OCI-LY1 (cell line): ENCODE measurements around the gene SLC5A5.

ENCODE experiments used
- H2AFZ ChIP-seq: fragments of 200-600 bp; sonication (generic), shearing (Covaris generic); 2 replicates; pipeline ENCODE4 v1.6.0; 2014; ENCODE audit warnings: antibody characterized with exemption, mild to moderate bottlenecking, low read length
- H3F3A ChIP-seq: fragments of 200-600 bp; sonication (generic), shearing (Covaris generic); 2 replicates; pipeline ENCODE4 v1.6.0; 2014; ENCODE audit warnings: mild to moderate bottlenecking, antibody characterized with exemption, low read length, moderate library complexity; ENCODE audit not compliant: insufficient read depth
- H3K27ac ChIP-seq: fragments of 200-600 bp; sonication (generic); 2 replicates; pipeline ENCODE4 v1.5.1; 2014; ENCODE audit warnings: low read length, mixed run types, mild to moderate bottlenecking, low read depth; ENCODE audit not compliant: poor library complexity, severe bottlenecking
- H3K27me3 ChIP-seq: fragments of 200-600 bp; sonication (generic); 2 replicates; pipeline ENCODE4 v1.6.0; 2014; ENCODE audit warnings: antibody characterized with exemption, mild to moderate bottlenecking, low read length, moderate library complexity; ENCODE audit not compliant: insufficient read depth
- H3K36me3 ChIP-seq: fragments of 200-600 bp; sonication (generic); 2 replicates; pipeline ENCODE4 v1.6.1; 2014; ENCODE audit warnings: mild to moderate bottlenecking, antibody characterized with exemption, low read length, moderate library complexity, mixed read lengths; ENCODE audit not compliant: insufficient read depth
- H3K4me1 ChIP-seq: fragments of 200-600 bp; sonication (generic); 2 replicates; pipeline ENCODE4 v1.5.1; 2014; ENCODE audit warnings: mild to moderate bottlenecking, low read length, moderate library complexity; ENCODE audit not compliant: insufficient read depth, severe bottlenecking
- H3K4me2 ChIP-seq: fragments of 200-600 bp; sonication (generic), shearing (Covaris generic); 2 replicates; pipeline ENCODE4 v1.6.1; 2014; ENCODE audit warnings: low read length
- H3K4me3 ChIP-seq: fragments of 200-600 bp; sonication (generic); 2 replicates; pipeline ENCODE4 v1.5.1; 2014; ENCODE audit warnings: low read length, low read depth, mild to moderate bottlenecking, mixed read lengths; ENCODE audit not compliant: poor library complexity, severe bottlenecking
- H3K79me2 ChIP-seq: fragments of 200-600 bp; shearing (Covaris generic); 2 replicates; pipeline ENCODE4 v1.6.1; 2016; ENCODE audit warnings: mixed run types, low read length, mixed read lengths; ENCODE audit not compliant: insufficient read depth
- H3K9ac ChIP-seq: fragments of 200-600 bp; sonication (generic), shearing (Covaris generic); 2 replicates; pipeline ENCODE4 v1.6.1; 2014; ENCODE audit warnings: mild to moderate bottlenecking, low read length, mixed read lengths
- H3K9me2 ChIP-seq: fragments of 200-600 bp; sonication (generic), shearing (Covaris generic); 2 replicates; pipeline ENCODE4 v1.6.1; 2014; ENCODE audit warnings: low read depth, mild to moderate bottlenecking, low read length, mixed read lengths
- H3K9me3 ChIP-seq: fragments of 200-600 bp; shearing (Covaris generic); 2 replicates; pipeline ENCODE4 v1.6.1; 2014; ENCODE audit warnings: low read length, mixed read lengths
- H4K20me1 ChIP-seq: fragments of 200-600 bp; sonication (generic), shearing (Covaris generic); 2 replicates; pipeline ENCODE4 v1.6.0; 2016; ENCODE audit warnings: mild to moderate bottlenecking, low read length; ENCODE audit not compliant: insufficient read depth
- EZH2 ChIP-seq: fragments of 200-600 bp; sonication (generic), shearing (Covaris generic); IDR thresholded peaks from 2 replicates; pipeline ENCODE4 v1.8.0; 2017; ENCODE audit warnings: borderline replicate concordance, mixed run types, mild to moderate bottlenecking, antibody characterized with exemption, low read length, moderate library complexity, mixed read lengths
- TF ChIP-seq, protein P1 (sequence below): fragments of 200-600 bp; sonication (generic), shearing (Covaris generic); IDR thresholded peaks from 2 replicates; pipeline ENCODE4 v1.5.1; 2017; ENCODE audit warnings: mild to moderate bottlenecking, antibody characterized with exemption, low read length, moderate library complexity, mixed read lengths

SLC5A5 gene

DNA sequence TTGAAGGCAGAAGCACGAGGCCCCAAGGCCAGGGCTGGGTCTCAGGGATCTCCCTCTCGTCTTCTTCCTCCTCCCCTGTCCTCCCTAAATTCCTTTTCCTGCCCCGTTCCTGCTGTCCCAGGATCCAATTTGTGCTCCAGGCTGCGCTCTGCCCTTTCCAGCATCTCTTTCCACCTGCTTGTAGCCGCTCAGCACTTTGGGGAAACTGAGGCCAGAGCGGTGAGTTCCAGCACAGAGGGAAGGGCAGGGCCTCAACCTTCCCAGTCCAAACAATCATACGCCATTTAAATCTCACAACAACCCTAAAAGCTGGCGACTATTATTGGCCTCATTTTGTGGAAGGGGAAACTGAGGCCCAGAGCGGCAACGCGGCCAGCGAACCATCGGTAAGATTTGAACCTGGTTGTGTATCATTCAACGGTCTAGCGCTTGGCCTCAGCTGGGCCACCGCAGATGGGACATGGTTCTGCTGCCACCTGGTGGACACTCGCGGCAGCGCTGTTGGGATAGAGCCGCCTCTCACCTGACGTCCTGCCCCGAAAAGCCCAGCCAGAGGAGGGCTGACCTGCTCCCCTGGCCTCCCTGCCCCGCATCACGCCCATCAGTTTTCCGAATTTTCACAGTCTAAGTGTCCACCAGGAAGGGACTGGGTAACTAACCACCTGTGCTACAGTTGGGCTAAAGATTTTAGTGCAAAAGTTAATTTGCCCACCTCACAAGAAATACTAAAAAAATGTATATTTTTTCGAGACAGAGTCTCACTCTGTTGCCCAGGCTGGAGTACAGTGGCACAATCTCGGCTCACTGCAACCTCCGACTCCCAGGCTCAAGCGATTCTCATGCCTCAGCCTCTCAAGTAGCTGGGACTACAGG, 16.2 kb upstream of the SLC5A5 start:
- no peaks in the 10 kb centered on the region for H3K9me3 ChIP-seq
- H3K27ac ChIP-seq: no peak overlapping the region
- no peaks in the 10 kb centered on the region for H3K9me2 ChIP-seq
- H2AFZ ChIP-seq: no peak overlapping the region
- no peak overlapping the region for H3K4me2 ChIP-seq
- H4K20me1 ChIP-seq: no peaks in the 10 kb centered on the region
- H3K4me3 ChIP-seq: no peak overlapping the region
- peaks cover 9% of the 10 kb centered on the region for H3K4me1 ChIP-seq
- TF ChIP-seq EZH2: no peak
- TF ChIP-seq, protein P1, sequence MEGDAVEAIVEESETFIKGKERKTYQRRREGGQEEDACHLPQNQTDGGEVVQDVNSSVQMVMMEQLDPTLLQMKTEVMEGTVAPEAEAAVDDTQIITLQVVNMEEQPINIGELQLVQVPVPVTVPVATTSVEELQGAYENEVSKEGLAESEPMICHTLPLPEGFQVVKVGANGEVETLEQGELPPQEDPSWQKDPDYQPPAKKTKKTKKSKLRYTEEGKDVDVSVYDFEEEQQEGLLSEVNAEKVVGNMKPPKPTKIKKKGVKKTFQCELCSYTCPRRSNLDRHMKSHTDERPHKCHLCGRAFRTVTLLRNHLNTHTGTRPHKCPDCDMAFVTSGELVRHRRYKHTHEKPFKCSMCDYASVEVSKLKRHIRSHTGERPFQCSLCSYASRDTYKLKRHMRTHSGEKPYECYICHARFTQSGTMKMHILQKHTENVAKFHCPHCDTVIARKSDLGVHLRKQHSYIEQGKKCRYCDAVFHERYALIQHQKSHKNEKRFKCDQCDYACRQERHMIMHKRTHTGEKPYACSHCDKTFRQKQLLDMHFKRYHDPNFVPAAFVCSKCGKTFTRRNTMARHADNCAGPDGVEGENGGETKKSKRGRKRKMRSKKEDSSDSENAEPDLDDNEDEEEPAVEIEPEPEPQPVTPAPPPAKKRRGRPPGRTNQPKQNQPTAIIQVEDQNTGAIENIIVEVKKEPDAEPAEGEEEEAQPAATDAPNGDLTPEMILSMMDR: peak; percentile 91
- H3K79me2 ChIP-seq: peaks cover 6% of the 10 kb centered on the region
- H3K27me3 ChIP-seq: no peaks in the 10 kb centered on the region
- H3K36me3 ChIP-seq: peaks cover 6% of the 10 kb centered on the region
- no peaks in the 10 kb centered on the region for H3F3A ChIP-seq
- no peak overlapping the region for H3K9ac ChIP-seq

DNA sequence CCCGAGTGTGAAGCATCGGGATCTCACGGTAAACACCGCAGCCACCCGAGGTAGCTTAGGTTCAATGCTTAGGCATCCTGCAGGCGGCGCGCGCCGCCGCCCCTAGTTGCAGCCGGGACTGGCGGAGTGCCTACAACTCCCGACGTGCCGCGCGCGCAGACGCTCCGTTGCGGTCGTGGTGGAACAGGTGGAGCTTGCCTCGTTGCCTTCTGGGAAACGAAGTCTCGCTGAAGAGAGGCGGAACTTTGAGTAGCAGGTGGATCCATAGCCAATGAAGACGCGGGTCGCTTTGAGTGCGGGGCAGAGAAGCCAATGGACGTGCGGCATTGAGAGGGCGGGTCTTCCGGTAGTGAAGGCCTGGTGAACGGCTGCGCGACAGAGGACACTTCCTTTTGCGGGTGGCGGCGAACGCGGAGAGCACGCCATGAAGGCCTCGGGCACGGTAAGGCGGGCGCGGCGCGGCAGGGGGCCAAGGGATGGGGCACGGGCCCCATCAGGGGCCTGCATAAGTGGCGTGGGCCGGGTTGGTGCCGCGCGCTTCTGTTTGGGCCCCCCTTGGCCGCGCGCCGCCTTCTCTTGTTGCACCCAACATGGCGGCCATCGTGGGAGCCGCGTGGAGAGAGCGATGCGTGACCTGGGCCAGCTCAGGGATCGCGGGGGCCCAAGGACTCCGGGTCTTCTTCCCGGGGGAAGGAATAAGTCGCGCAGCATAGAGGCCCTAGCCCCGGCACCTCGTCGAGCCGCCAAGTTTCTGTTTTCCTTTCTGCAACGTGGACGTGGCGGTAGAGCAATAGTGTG, 12.0 kb upstream of the SLC5A5 start, which contains the start of gene RPL18A:
Gene RPL18A, plus strand, starts transcription at position 378 of the 798 bp plus-strand sequence. Its CDS starts 47 bp downstream, at position 425.
- H3K9me3 ChIP-seq: no peaks in the 10 kb centered on the region
- H3K79me2 ChIP-seq: peaks cover 19% of the 10 kb centered on the region
- H3K27ac ChIP-seq: peak within 1 kb of the TSS; percentile 29
- peak within 1 kb of the TSS; percentile 87 for H3K4me2 ChIP-seq
- H3K9ac ChIP-seq: peak within 1 kb of the TSS; percentile 90
- H3K36me3 ChIP-seq: peaks cover 48% of the 10 kb centered on the region
- peaks cover 25% of the 10 kb centered on the region for H3K4me1 ChIP-seq
- H2AFZ ChIP-seq: peak within 1 kb of the TSS; percentile 51
- H3K4me3 ChIP-seq: peak within 1 kb of the TSS; percentile 76
- TF ChIP-seq, protein P1: peak; percentile 88
- no peak for TF ChIP-seq EZH2
- no peaks in the 10 kb centered on the region for H3K9me2 ChIP-seq
- no peaks in the 10 kb centered on the region for H3K27me3 ChIP-seq
- H3F3A ChIP-seq: 0 out of 2 replicates have a peak, but pooled peaks cover 6% of the 10 kb centered on the region
- no peaks in the 10 kb centered on the region for H4K20me1 ChIP-seq

DNA sequence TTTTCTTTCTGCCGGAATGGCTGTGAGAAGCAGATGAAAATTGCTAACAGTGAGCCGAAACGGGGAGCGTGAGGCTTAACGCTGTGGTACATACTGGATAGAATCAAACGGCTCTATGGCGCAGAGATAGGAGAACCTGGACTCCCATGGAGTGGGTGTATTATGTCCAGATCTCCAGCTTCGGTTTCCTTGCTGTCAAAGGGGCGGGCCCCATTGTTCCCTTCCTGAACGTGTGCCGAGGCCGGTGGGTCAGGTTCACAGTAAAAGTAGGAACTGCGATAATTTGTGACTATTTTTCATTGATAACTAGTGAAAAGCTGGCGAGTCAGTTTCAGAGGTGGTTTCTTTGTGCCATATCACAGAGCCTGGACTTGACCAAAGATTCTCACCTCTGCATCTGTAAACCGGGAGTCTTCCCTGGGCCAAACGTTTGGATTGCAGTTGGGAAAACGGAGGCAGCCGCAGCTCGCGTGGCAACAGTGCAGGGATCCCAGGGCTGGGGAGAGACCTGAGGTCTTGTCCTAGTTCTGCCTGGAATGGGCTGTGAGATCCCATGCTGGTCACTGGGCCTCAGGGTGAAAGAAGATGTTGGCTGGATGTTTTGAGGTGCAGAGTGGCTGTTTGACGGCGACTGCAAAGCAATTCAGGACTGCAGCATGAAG, 11.3 kb upstream of the SLC5A5 start:
- TF ChIP-seq, protein P1: no peak
- no peak for TF ChIP-seq EZH2
- no peaks in the 10 kb centered on the region for H3K27me3 ChIP-seq
- peak overlapping the region; percentile 76 for H3K4me3 ChIP-seq
- H3K9ac ChIP-seq: peak overlapping the region; percentile 90
- no peaks in the 10 kb centered on the region for H3K9me3 ChIP-seq
- H3K9me2 ChIP-seq: no peaks in the 10 kb centered on the region
- 0 out of 2 replicates have a peak, but pooled peaks cover 6% of the 10 kb centered on the region for H3F3A ChIP-seq
- H3K36me3 ChIP-seq: peaks cover 53% of the 10 kb centered on the region
- H3K27ac ChIP-seq: peak overlapping the region; percentile 29
- H2AFZ ChIP-seq: no peak overlapping the region
- H4K20me1 ChIP-seq: no peaks in the 10 kb centered on the region
- peaks cover 19% of the 10 kb centered on the region for H3K79me2 ChIP-seq
- peak overlapping the region; percentile 87 for H3K4me2 ChIP-seq
- peaks cover 25% of the 10 kb centered on the region for H3K4me1 ChIP-seq
